DOHH2 (cell line): ENCODE data around the gene DNAH6.

Experiments
- H3F3A ChIP-seq: fragments of 200-600 bp; sonication (generic), shearing (Covaris generic); 2 replicates; pipeline ENCODE4 v1.6.0; 2016; ENCODE audit warnings: antibody characterized with exemption, mild to moderate bottlenecking; ENCODE audit not compliant: control insufficient read depth, insufficient read depth
- H3K27ac ChIP-seq: fragments of 200-600 bp; sonication (generic); 2 replicates; pipeline ENCODE4 v1.5.1; 2014; ENCODE audit warnings: low read depth, mild to moderate bottlenecking, low read length, moderate library complexity
- H3K27me3 ChIP-seq: fragments of 200-600 bp; sonication (generic); 2 replicates; pipeline ENCODE4 v1.6.1; 2014; ENCODE audit warnings: mild to moderate bottlenecking, low read length, mixed read lengths; ENCODE audit not compliant: control insufficient read depth
- H3K36me3 ChIP-seq: fragments of 200-600 bp; sonication (generic); 2 replicates; pipeline ENCODE4 v1.6.1; 2014; ENCODE audit warnings: mild to moderate bottlenecking, low read length, moderate library complexity, mixed read lengths; ENCODE audit not compliant: control insufficient read depth
- H3K4me1 ChIP-seq: fragments of 200-600 bp; sonication (generic); 2 replicates; pipeline ENCODE4 v1.6.1; 2014; ENCODE audit warnings: mild to moderate bottlenecking, low read length, mixed read lengths; ENCODE audit not compliant: control insufficient read depth
- H3K4me2 ChIP-seq: fragments of 200-600 bp; sonication (generic); 2 replicates; pipeline ENCODE4 v1.6.0; 2014; ENCODE audit warnings: mild to moderate bottlenecking, low read length, moderate library complexity
- H3K4me3 ChIP-seq: fragments of 200-600 bp; sonication (generic); 2 replicates; pipeline ENCODE4 v1.5.1; 2014; ENCODE audit warnings: mild to moderate bottlenecking, low read length, mixed read lengths
- H3K79me2 ChIP-seq: fragments of 200-600 bp; sonication (generic); 2 replicates; pipeline ENCODE4 v1.6.1; 2014; ENCODE audit warnings: mild to moderate bottlenecking, low read length, mixed read lengths; ENCODE audit not compliant: control insufficient read depth
- H3K9me2 ChIP-seq: fragments of 200-600 bp; sonication (generic); replicated peaks from 2 replicates; pipeline ENCODE4 v1.6.1; 2014; ENCODE audit warnings: mild to moderate bottlenecking, low read length, mixed read lengths; ENCODE audit not compliant: control insufficient read depth
- H3K9me3 ChIP-seq: fragments of 200-600 bp; sonication (generic); 2 replicates; pipeline ENCODE4 v1.6.1; 2014; ENCODE audit warnings: antibody characterized with exemption, low read length, mixed read lengths; ENCODE audit not compliant: control insufficient read depth, insufficient read depth
- H4K20me1 ChIP-seq: fragments of 200-600 bp; sonication (generic); 2 replicates; pipeline ENCODE4 v1.6.0; 2014; ENCODE audit warnings: low read depth, mild to moderate bottlenecking, antibody characterized with exemption, low read length, moderate library complexity; ENCODE audit not compliant: control insufficient read depth, insufficient read depth
- EZH2phosphoT487 ChIP-seq: fragments of 200-600 bp; sonication (generic); IDR thresholded peaks from 2 replicates; pipeline ENCODE4 v1.6.1; 2017; ENCODE audit warnings: borderline replicate concordance, mild to moderate bottlenecking, antibody characterized with exemption, low read length, moderate library complexity, mixed read lengths
- TF ChIP-seq, protein P1 (sequence below): fragments of 200-600 bp; sonication (generic); IDR thresholded peaks from one replicate; pipeline ENCODE4 v1.5.1; 2014; ENCODE audit warnings: antibody characterized with exemption, mild to moderate bottlenecking, low read depth, low read length; ENCODE audit not compliant: poor library complexity, severe bottlenecking

Gene DNAH6

DNA sequence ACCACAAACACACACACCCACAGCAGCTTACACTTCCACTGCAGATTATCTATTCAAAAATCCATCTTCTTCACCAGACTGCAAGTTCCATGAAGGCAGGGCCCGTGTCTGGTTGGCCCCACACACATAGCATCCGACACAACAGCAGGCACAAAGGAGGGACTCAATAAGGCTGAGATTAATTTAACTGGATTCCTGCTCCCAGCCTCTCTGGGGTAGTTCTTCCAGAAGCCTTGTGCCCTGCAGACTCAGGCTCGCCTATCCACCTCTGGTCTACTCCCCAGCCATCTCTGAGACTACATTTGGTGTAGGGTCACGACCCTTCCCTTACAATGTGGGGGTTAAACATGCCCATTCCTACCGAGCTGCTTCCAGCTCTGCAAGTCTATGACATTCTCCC lies 306.9 kb downstream of the DNAH6 start:
- H3K27ac ChIP-seq: no peak overlapping the region
- no peaks in the 10 kb centered on the region for H3K79me2 ChIP-seq
- no peaks in the 10 kb centered on the region for H4K20me1 ChIP-seq
- H3K4me3 ChIP-seq: no peak overlapping the region
- no peak overlapping the region for H3K4me2 ChIP-seq
- no peaks in the 10 kb centered on the region for H3K4me1 ChIP-seq
- H3K27me3 ChIP-seq: no peaks in the 10 kb centered on the region
- H3F3A ChIP-seq: no peaks in the 10 kb centered on the region
- TF ChIP-seq, protein P1, sequence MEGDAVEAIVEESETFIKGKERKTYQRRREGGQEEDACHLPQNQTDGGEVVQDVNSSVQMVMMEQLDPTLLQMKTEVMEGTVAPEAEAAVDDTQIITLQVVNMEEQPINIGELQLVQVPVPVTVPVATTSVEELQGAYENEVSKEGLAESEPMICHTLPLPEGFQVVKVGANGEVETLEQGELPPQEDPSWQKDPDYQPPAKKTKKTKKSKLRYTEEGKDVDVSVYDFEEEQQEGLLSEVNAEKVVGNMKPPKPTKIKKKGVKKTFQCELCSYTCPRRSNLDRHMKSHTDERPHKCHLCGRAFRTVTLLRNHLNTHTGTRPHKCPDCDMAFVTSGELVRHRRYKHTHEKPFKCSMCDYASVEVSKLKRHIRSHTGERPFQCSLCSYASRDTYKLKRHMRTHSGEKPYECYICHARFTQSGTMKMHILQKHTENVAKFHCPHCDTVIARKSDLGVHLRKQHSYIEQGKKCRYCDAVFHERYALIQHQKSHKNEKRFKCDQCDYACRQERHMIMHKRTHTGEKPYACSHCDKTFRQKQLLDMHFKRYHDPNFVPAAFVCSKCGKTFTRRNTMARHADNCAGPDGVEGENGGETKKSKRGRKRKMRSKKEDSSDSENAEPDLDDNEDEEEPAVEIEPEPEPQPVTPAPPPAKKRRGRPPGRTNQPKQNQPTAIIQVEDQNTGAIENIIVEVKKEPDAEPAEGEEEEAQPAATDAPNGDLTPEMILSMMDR: no peak
- TF ChIP-seq EZH2phosphoT487: no peak
- no peaks in the 10 kb centered on the region for H3K9me3 ChIP-seq
- H3K36me3 ChIP-seq: no peaks in the 10 kb centered on the region
- no peaks in the 10 kb centered on the region for H3K9me2 ChIP-seq

GRCh38 chr2:84823788-84824187 lies 307.5 kb downstream of the DNAH6 start:
- Histone ChIP-seq H3K27me3 (no peaks in the 10 kb centered on the region), H4K20me1 (no peaks in the 10 kb centered on the region), H3K4me1 (no peaks in the 10 kb centered on the region), H3K79me2 (no peaks in the 10 kb centered on the region), H3K9me2 (no peaks in the 10 kb centered on the region), H3K4me2 (no peak overlapping the region), H3K27ac (no peak overlapping the region), H3K9me3 (no peaks in the 10 kb centered on the region), H3K36me3 (no peaks in the 10 kb centered on the region), H3F3A (no peaks in the 10 kb centered on the region), H3K4me3 (no peak overlapping the region)
- TF ChIP-seq, protein P1: no peak
- TF ChIP-seq EZH2phosphoT487: no peak

DNA sequence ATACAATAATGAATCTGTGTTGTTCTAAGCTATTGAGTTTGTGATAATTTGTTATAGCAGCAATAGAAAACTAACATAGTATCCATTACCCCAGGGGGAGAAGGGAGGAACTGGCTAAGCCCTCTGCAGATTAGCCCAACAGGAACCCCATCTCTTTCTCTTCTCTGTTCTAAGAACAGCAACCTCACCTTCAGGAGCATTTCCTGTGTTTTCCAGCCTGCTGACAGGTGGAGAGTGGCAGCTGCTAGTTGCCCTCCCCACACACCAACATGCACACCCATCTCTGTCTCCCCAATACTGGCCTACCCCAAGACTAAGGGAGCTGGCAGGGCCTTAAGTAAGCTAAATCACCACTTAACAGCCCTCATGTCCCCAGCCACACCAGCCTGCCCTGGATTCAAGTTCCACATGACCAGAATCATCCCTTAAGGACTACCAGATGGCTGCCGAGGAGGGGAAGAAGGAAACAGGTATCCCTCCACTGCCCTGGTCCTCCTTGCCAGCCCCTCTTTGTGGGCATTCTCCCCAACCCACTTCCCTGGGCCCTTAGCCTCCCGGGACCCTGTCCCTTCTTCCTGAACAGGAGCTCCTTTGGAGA lies 311.8 kb downstream of the DNAH6 start:
- Histone ChIP-seq H3K4me2 (no peak overlapping the region), H3K79me2 (no peaks in the 10 kb centered on the region), H3K9me2 (no peaks in the 10 kb centered on the region), H3K4me3 (no peak overlapping the region), H3K4me1 (no peaks in the 10 kb centered on the region), H3K27me3 (no peaks in the 10 kb centered on the region), H3K9me3 (no peaks in the 10 kb centered on the region), H4K20me1 (no peaks in the 10 kb centered on the region), H3K36me3 (no peaks in the 10 kb centered on the region), H3K27ac (no peak overlapping the region), H3F3A (no peaks in the 10 kb centered on the region)
- TF ChIP-seq EZH2phosphoT487: no peak
- TF ChIP-seq, protein P1: no peak

- H3K4me2 ChIP-seq: no peak overlapping the region
- TF ChIP-seq, protein P1: no peak
- TF ChIP-seq EZH2phosphoT487: no peak
Measured at GRCh38 chr2:84829693-84830092, 313.4 kb downstream of the DNAH6 start.

More at GRCh38 chr2:84829693-84830092, 313.4 kb downstream of the DNAH6 start:
- Histone ChIP-seq H4K20me1 (no peaks in the 10 kb centered on the region), H3K9me3 (no peaks in the 10 kb centered on the region), H3F3A (no peaks in the 10 kb centered on the region), H3K36me3 (no peaks in the 10 kb centered on the region), H3K9me2 (no peaks in the 10 kb centered on the region), H3K27me3 (no peaks in the 10 kb centered on the region), H3K4me3 (no peak overlapping the region), H3K4me1 (no peaks in the 10 kb centered on the region), H3K27ac (no peak overlapping the region), H3K79me2 (no peaks in the 10 kb centered on the region)
